ENCODE measurements around the gene DCLRE1B. TPM values are rescaled to one million over a fixed set of nuclear protein-coding genes. Genes with fewer than 3 reads are reported as not detected.

The DCLRE1B gene
- 5.7 and 6.0 TPM in 2 replicates for total RNA-seq (2014; rRNA removed; shearing (Covaris generic))

- DNase-seq (ENCODE audit: low spot score), result peak; percentile 98
These were observed at the start of gene DCLRE1B, which contains the start of gene AP4B1 for GRCh38 chr1:113904674-113905434. DCLRE1B (plus strand) TSS chr1:113905326; CDS start chr1:113905587, 261 bp downstream. AP4B1 (minus strand) TSS chr1:113904799; CDS start chr1:113904717, 82 bp downstream.

- no peak for DNase-seq (ENCODE audit: low spot score)
These were observed 49.3 kb upstream of the DCLRE1B start for GRCh38 chr1:113855630-113856400.

DNA sequence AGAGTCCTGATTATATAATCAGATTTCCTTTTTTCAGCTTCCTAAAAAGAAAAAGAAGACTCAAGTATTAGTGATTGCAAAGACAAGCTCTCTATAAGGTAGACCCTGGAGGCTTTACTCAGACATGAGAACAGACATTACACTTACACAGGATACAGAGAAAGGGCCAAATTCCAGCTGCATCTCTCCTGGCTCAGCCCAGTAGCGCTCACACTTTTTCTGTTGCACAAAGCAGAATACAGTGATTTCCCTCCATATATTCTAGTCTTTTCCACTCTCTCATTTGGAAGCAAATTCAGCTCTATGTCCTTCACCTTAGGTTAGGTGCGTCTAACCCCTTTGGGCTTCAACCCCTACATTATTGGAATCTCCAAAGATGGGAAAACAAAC, 48.7 kb upstream of the DCLRE1B start:
- no peak for DNase-seq (ENCODE audit: low spot score)

DNA sequence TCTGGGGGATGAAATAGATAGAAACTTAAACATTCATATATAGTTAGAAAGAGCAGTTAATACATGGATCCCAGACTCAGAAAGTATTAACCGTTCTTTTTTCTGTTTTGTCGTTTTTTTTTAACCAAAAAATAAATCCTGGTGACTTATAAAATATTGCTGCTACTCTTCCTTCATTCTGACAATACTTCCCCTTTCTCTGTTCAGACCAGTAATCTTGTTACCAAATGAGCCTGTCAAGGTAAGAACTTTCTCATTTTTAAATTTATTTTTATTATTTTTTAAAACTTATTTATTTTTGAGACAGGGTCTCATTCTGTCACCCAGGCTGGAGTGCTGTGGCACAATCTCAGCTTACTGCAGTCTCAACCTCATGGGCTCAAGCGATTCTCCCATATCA, 47.4 kb upstream of the DCLRE1B start:
- DNase-seq (ENCODE audit: low spot score), result no peak

- DNase-seq (ENCODE audit: low spot score), result no peak
These were observed 46.7 kb upstream of the DCLRE1B start for GRCh38 chr1:113858418-113858817.

- no peak for DNase-seq (ENCODE audit: low spot score)
These were observed 46.1 kb upstream of the DCLRE1B start for GRCh38 chr1:113858982-113859381.

DNA sequence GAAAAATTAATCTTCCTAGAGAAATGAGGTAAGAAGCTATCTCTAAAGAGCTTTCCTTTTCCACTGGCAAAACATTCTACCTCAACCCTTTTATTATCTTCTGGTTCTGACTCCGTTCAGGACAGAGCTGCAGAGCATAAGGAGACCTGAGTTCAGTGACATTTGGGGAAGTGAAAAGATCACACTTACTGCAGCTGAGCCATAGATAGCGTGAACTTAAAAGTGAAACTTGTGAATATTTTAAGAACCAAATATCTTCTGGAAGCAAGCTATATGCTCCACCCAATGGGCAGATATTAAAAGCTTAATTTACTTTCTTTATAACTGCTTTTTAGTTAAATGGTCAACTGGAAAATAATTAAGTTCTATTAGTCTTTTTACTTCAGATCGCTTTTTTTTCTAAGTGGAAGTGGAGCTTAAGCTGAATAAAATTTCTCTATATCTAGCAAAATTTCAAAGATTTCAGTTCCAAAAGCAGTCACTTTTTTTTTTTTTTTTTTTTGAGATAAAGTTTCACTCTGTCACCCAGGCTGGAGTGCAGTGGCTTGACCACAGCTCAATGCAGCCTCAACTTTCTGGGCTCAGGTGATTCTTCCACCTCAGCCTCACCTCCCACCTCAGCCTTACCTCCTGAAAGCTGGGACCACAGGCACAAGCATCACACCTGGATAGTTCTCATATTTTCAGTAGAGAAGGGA, 45.5 kb upstream of the DCLRE1B start:
- no peak for DNase-seq (ENCODE audit: low spot score)

- DNase-seq (ENCODE audit: low spot score), result peak; percentile 10
These were observed 44.2 kb upstream of the DCLRE1B start for GRCh38 chr1:113860891-113861290.

DNA sequence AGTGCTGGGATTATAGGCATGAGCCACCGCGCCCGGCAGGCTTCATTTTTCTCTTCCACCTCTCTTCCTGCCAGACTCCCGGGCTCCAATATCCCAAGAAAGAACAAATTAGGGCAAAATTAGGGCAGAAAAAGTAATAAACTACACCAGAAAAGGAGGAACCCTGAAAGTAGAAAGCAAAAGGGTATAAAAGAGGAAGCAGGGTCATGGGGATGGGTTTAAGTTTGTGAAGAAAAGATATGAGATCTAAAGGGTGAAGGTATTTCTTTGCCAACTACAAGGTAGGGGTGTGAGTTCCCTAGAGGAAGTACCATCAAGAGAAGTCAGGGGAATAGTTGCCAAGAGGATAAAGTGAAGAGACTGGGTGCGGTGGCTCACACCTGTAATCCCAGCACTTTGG, 43.5 kb upstream of the DCLRE1B start:
- DNase-seq (ENCODE audit: low spot score), result no peak

DNA sequence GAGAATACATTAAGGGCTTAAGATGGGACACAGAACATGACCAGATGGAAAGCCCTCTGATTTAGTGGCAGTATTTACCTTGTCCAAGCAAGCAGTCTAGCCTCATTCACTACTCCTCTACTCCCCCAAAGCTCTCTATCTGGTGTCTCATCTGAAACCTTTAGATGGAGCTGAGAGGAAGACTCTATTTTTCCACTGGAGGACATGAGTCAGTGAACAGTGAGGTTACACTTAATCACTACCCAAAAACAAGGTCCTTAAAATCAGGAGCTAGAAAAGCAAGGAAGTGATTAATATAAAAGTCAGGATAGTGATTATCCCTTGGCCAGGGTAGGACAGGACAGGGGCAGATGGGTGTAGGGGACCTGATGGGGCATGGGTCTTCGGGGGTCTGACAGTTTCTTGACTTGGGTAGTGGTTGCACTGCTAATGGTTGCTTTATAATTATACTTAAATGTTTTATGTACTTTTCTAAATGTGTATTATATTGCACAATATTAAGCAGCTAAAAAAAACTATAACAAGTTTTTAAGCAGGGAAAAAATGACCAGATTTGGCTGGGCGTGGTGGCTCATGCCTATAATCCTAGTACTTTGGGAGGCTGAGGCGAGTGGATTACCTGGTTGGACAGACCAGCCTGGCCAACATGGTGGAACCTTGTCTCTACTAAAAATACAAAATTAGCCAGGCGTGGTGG, 36.6 kb upstream of the DCLRE1B start:
- no peak for DNase-seq (ENCODE audit: low spot score)

DNA sequence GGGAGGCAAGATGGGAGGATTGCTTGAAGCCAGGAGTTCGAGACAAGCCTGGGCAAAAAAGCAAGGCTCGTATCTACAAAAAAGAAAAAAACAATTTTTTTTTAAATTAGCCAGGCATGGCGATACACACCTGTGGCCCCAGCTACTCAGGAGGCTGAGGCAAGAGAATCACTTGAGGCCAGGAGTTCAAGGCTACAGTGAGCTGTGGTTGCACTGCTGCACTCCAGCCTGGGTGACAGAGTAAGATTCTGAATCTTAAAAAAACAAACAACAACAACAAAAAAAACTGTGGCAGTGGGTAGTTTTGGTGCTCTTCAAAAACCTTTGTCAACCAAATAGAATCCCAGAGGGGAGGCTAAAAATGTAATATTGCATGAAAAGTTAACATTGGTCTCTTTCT, 34.3 kb upstream of the DCLRE1B start:
- DNase-seq (ENCODE audit: low spot score), result no peak

GRCh38 chr1:113871597-113872113, 33.5 kb upstream of the DCLRE1B start, which contains the start of gene PTPN22:
PTPN22 (minus strand) TSS chr1:113871712.
- peak; percentile 84 for DNase-seq (ENCODE audit: low spot score)

GRCh38 chr1:113872219-113872935, 32.7 kb upstream of the DCLRE1B start:
- no peak for DNase-seq (ENCODE audit: low spot score)

DNA sequence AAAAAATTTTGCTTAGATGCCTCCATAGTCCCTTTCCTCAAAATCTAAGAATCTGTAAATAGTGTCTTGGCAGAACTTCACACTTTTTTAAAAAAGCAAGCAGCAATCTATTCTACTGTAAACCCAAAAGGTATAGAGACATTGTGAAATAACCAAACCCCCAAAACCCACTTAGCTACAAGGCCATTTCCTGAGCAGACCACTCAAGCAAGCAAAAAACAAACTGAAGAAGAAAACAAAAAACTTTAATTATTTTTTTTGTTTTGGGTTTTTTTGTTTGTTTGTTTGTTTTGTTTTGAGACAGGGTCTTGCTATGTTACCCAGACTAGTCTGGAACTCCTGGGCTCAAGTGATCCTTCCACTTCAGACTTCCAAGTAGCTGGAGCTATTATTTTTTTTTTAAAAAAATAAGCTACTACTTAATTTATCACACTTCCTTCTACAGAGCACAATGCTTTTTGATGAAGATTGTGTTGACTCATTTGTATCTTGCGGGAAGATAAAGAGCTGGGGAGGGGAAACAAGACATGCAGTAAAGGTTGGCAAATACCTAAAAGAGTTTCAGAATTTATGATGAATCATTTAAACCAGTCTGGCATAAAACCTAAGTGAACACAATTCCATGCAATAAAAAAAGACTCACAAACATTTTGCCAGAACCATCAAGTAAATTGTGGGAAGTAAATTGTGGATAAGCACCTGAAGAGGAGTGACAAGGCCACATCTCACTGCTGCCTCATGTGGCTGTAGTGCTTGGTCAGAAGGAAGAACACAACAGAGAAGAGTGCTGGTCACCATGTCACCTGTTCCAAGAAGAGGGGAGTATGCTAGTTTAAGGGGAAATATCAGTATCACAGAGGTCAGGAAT, 30.9 kb upstream of the DCLRE1B start:
- peak; percentile 17 for DNase-seq (ENCODE audit: low spot score)

- no peak for DNase-seq (ENCODE audit: low spot score)
These were observed 29.4 kb upstream of the DCLRE1B start for GRCh38 chr1:113875714-113876113.

DNA sequence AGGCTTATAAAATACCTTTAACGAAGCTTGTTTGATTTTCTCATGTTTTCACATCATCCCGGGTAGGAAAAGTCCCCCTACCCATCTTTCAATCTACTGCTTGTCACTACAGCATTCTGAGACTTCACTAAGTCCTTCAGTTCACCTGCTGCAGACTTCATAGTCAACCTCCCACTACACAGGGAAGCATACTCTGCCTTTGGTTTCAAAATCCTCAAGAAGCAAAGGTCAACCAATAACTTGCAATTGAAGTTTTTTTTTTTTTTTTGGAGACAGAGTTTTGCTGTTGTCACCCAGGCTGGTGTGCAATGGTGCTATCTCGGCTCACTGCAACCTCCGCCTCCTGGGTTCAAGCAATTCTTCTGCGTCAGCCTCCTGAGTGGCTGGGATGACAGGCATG, 28.9 kb upstream of the DCLRE1B start:
- DNase-seq (ENCODE audit: low spot score), result no peak

- no peak for DNase-seq (ENCODE audit: low spot score)
These were observed 25.4 kb upstream of the DCLRE1B start for GRCh38 chr1:113879739-113880038.

DNA sequence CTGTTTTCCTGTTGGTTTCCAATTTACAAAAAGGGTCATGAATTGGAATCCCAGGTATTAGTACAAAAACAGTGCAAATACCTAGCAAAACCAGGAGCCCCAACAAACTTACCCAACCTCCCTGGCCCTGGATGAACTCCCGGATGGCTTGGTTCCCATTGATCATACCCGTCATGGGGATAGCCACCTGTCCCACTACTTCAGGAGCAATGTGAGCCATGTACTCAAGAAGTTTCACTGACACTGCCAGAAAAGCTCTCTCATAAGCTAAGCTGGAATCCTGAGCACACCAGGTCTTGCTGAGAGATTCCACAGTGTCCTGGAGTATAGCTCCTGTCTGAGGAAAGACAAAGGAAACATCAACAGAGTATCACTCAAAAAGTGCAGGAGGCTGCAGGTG, 23.5 kb upstream of the DCLRE1B start:
- no peak for DNase-seq (ENCODE audit: low spot score)

GRCh38 chr1:113886417-113887401, 18.4 kb upstream of the DCLRE1B start:
- DNase-seq (ENCODE audit: low spot score), result no peak
